AG08395 (cell line): ENCODE data around the gene DACH1.

ENCODE experiments used
- DNase-seq: peaks from one replicate; pipeline ENCODE4 v3.0.0; 2012; ENCODE audit warnings: mixed read lengths, low spot score

Gene DACH1

GRCh38 chr13:71624653-71625600, 242.1 kb downstream of the DACH1 start:
- no peak for DNase-seq

- DNase-seq = no peak
These were observed 245.6 kb downstream of the DACH1 start for GRCh38 chr13:71621174-71622124.

GRCh38 chr13:71619096-71619495, 247.9 kb downstream of the DACH1 start:
- no peak for DNase-seq

GRCh38 chr13:71618159-71618558, 248.8 kb downstream of the DACH1 start:
- no peak for DNase-seq

GRCh38 chr13:71617265-71617664, 249.7 kb downstream of the DACH1 start:
- DNase-seq = no peak

GRCh38 chr13:71613066-71613745, 253.8 kb downstream of the DACH1 start:
- DNase-seq = no peak

GRCh38 chr13:71611292-71611691, 255.7 kb downstream of the DACH1 start:
- no peak for DNase-seq

GRCh38 chr13:71610876-71611275, 256.1 kb downstream of the DACH1 start:
- DNase-seq = no peak

- DNase-seq = no peak
These were observed 257.7 kb downstream of the DACH1 start for GRCh38 chr13:71609271-71609670.

- DNase-seq = no peak
These were observed 259.4 kb downstream of the DACH1 start for GRCh38 chr13:71607575-71607974.

- DNase-seq = no peak
These were observed 260.2 kb downstream of the DACH1 start for GRCh38 chr13:71606818-71607217.

- no peak for DNase-seq
These were observed 261.3 kb downstream of the DACH1 start for GRCh38 chr13:71605744-71606143.

- no peak for DNase-seq
These were observed 263.7 kb downstream of the DACH1 start for GRCh38 chr13:71603255-71603654.

GRCh38 chr13:71602344-71602743, 264.7 kb downstream of the DACH1 start:
- no peak for DNase-seq

GRCh38 chr13:71597150-71597549, 269.9 kb downstream of the DACH1 start:
- no peak for DNase-seq

GRCh38 chr13:71596116-71596515, 270.9 kb downstream of the DACH1 start:
- no peak for DNase-seq

- DNase-seq = no peak
These were observed 273.4 kb downstream of the DACH1 start for GRCh38 chr13:71593566-71593965.

- no peak for DNase-seq
These were observed 275.6 kb downstream of the DACH1 start for GRCh38 chr13:71591374-71591773.

- DNase-seq = no peak
These were observed 276.3 kb downstream of the DACH1 start for GRCh38 chr13:71590654-71591148.

GRCh38 chr13:71589032-71589431, 278.0 kb downstream of the DACH1 start:
- DNase-seq = no peak

- DNase-seq = no peak
These were observed 279.2 kb downstream of the DACH1 start for GRCh38 chr13:71587817-71588216.

GRCh38 chr13:71587193-71587592, 279.8 kb downstream of the DACH1 start:
- no peak for DNase-seq
